T-helper 1 cell treated with Interleukin-12 subunit alpha and Interleukin-12 subunit beta and Interleukin-4 antibody, amounts not matched to agents 30 ng/mL and 1 ng/mL, for 36 hours (primary cell): ENCODE measurements around the gene CLEC4M. TPM values are rescaled to one million over a fixed set of nuclear protein-coding genes. Genes with fewer than 3 reads are reported as not detected.
"Not testable (repeated sequence)": the region's sequence is repeated elsewhere in the genome, so short reads cannot be mapped to it uniquely, and the experiment has no call there.

Experiments used
- intact Hi-C: fragments of 100-400 bp; cut with micrococcal nuclease; formaldehyde crosslinking; loops from one replicate; pipeline ENCODE4 v1.15.1; 2024
- total RNA-seq: library from RNA; stranded (reverse); gene quantifications from 2 replicates; pipeline ENCODE4 v1.2.3, GENCODE V29; 2022

CLEC4M gene
- total RNA-seq, 1 donor from 2014 or later = not detected

DNA sequence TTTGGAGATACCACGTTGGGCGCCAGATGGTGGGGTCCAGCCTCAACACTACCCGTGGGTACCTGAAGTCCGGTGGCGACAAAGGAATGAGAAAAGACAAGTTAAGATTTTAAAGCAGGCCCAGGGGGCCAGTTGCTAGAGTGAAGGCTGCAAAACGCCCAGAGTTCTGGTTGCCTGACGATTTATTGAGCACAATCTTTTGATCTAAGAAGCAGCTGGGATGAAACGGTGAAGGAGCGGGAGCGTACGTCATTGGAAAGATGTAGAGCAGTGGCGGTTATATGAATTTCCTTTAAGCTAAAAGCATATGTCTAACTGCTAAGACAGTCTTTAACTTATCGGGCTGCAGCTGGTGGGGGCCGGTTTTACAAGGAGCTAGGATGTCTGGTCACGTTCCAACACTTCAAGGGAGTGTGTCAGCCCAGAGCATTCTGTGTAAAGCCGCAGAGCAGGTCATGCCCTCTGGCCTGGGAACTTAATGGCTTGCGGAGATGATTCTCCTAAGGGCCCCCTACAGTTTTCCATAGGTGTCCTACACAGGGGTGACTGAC lies 38.1 kb downstream of the CLEC4M start:
- intact Hi-C loops = no loop called here

DNA sequence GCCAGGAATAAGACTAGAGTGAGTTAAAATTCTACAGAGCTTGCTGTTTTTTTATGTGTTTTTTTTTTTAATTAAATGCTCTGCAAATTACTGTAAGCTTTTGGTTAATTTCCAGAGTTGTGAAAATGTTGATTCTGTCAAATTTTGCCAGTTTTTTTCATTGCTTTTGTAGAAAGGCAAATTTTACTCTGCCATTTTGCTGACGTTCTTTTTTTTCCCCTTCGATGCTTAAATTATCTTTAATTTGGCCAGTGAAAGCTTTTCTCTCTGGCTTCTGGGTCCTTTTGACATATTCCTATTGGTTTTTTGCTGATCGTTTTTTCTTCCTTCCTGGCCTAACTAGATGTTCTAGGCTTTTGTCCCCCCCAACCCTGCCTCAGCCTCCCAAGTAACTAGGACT lies 43.2 kb downstream of the CLEC4M start:
- intact Hi-C loops = no loop called here

DNA sequence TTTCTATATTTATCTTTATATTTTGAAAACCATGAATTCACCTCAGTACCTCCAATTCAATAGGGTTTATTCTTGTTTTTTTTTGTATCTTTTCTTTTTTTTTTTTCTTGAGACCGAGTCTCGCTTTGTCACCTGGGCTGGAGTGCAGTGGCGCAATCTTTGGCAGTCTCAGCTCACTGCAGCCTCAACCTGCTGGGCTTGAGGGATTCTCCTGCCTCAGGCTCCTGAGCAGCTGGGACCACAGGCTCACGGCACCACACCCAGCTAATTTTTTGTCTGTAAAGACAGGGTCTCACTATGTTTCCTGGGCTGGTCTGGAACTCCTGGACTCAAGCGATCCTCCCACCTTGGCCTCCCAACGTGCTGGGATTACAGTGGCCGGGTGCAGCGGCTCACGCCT lies 43.8 kb downstream of the CLEC4M start:
- intact Hi-C loops = loop anchor here (1.0 kb wide), 1 partner anchor 22 kb away; no protein-coding TSS in a partner anchor

DNA sequence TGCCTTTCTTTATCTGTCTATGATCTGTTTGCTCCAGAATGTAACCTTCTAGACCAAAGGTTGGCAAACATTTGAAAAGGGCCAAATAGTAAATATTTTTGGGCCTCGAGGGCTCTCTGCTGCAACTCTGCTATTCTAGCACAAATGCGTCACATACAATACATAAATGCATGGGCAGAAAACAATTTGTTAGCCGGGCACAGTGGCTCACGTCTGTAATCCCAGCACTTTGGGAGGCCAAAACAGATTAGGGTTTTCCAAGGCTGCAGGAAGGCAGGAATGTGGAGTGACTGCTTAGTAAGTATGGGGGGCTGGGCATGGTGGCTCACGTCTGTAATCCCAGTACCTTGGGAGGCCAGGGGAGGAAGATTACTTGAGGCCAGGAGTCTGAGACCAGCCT lies 45.1 kb downstream of the CLEC4M start:
- intact Hi-C loops = no loop called here

DNA sequence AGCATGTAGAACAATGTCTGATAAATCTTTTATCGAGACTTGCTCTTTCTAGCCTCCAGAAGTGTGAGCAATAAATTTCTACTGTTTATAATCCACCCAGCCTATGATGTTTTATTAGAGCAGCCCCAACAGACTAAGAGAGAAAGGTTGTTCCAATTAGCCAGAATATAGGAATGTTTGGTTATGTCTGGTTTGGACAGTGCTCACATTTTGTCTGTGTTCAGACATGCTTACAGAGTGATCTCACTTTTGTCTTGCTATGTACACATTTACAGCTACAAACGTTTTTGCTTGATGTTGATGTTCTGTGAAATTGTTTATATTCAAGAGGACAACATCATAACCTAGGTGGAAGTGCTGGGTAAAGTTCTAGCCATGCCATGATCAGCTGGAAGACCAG lies 48.9 kb downstream of the CLEC4M start:
- intact Hi-C loops = no loop called here

DNA sequence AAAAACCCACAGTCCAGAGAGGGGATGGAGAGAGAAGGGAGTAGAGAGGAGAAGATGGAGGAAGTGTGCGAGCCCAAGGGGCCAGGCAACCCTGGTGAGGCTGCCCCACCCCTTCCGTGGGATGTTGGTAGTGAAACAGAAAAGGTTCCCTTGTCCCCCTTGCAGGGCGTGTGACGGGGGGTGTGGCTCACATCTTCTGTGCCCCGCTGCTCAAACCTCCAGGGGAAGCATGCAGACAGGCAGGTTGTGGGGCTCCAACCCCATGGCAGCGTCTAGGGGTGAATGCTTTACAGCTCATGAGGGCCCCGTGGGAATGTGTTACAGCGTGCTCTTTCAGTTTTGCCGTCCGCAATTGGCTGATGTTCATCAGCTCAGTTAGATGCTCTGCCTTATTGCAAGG lies 52.3 kb downstream of the CLEC4M start:
- intact Hi-C loops = no loop called here

DNA sequence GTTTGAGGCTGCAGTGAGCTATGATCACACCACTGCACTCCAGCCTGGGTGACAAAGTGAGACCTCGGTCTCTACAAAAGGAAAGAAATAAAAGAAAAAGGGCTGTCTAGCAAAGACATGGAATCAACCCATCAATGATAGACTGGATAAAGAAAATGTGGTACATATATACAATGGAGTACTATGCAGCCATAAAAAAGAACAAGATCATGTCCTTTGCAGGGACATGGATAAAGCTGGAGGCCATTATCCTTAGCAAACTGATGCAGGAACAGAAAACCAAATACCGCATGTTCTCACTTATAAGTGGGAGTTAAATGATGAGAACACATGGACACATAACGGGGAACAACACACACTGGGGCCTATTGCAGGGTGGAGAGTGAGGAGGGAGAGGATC lies 53.0 kb downstream of the CLEC4M start:
- intact Hi-C loops = not testable (repeated sequence)

DNA sequence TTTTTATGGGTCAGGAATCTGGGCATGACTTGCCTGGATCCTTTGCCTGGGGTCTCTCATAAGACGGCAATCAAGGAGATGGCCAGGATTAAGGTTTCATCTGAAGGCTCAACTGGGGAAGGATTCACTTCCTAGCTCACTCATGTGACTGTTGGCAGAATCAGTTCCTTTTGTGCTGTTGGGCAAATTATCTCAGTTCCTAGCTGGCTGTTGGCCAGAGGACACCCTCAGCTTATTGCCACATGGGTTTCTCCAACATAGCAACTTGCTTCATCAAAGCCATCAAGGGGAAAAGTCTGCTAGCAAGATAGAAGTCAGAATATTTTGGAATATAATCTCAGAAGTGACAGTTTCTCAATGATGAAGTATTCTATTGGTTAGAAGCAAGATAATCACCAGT lies 54.8 kb downstream of the CLEC4M start:
- intact Hi-C loops = no loop called here

DNA sequence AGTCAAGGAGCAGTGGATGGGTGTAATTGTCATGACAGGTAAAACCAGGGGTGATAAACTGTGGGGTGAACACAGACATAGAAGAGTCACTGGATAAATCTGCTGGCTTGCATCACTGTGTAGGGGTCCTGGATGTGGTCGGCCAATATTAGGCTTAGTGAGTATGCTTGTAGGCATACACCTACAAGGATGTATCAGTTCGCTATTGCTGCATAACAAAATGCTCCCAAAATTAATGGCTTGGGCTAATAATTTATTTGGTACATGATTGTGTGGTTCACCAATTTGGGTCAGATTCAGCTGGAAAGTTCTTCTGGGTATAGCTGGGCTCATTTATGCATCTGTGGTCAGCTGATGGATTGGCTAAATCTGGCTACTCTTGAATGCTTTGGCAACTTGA lies 55.8 kb downstream of the CLEC4M start:
- intact Hi-C loops = no loop called here

Other genes starting within 250 kb of the CLEC4M start
- 5.3 and 5.9 TPM in 2 replicates for gene ZNF358, start 247.1 kb upstream of the CLEC4M start, total RNA-seq
- gene MCOLN1, start 240.6 kb upstream of the CLEC4M start, total RNA-seq = 15.8 and 18.4 TPM in 2 replicates
- gene PNPLA6, start 227.5 kb upstream of the CLEC4M start, total RNA-seq = 143 and 148 TPM in 2 replicates
- 0.34 and 0.39 TPM in 2 replicates for gene CAMSAP3, start 167.4 kb upstream of the CLEC4M start, total RNA-seq
- 46.1 and 47.0 TPM in 2 replicates for gene XAB2, start 133.7 kb upstream of the CLEC4M start, total RNA-seq
- 119 and 124 TPM in 2 replicates for gene PET100, start 133.4 kb upstream of the CLEC4M start, total RNA-seq
- 1.7 and 1.9 TPM in 2 replicates for gene PCP2, start 129.5 kb upstream of the CLEC4M start, total RNA-seq
- gene STXBP2, start 126.1 kb upstream of the CLEC4M start, total RNA-seq = 148 and 152 TPM in 2 replicates
- gene RETN, start 94.2 kb upstream of the CLEC4M start, total RNA-seq = not detected in 2 replicates
- gene MCEMP1, start 86.2 kb upstream of the CLEC4M start, total RNA-seq = not detected in 2 replicates
- 77.3 and 82.9 TPM in 2 replicates for gene TRAPPC5, start 82.4 kb upstream of the CLEC4M start, total RNA-seq
- gene FCER2, start 61.1 kb upstream of the CLEC4M start, total RNA-seq = not detected in 2 replicates
- not detected in 2 replicates for gene CLEC4G, start 31.1 kb upstream of the CLEC4M start, total RNA-seq
- not detected in 2 replicates for gene CD209, start 15.7 kb upstream of the CLEC4M start, total RNA-seq
- 9.1 and 9.6 TPM in 2 replicates for gene EVI5L, start 67.0 kb downstream of the CLEC4M start, total RNA-seq
- gene PRR36, start 111.1 kb downstream of the CLEC4M start, total RNA-seq = 0.22 and 0.34 TPM in 2 replicates
- gene LRRC8E, start 125.3 kb downstream of the CLEC4M start, total RNA-seq = not detected in 2 replicates
- 45.6 and 48.7 TPM in 2 replicates for gene MAP2K7, start 140.6 kb downstream of the CLEC4M start, total RNA-seq
- gene TGFBR3L, start 151.6 kb downstream of the CLEC4M start, total RNA-seq = 4.6 TPM in 2 replicates
- 22.5 and 28.5 TPM in 2 replicates for gene SNAPC2, start 157.1 kb downstream of the CLEC4M start, total RNA-seq
- not detected in 2 replicates for gene CTXN1, start 162.9 kb downstream of the CLEC4M start, total RNA-seq
- gene TIMM44, start 180.4 kb downstream of the CLEC4M start, total RNA-seq = 67.4 and 73.7 TPM in 2 replicates
- 119 and 128 TPM in 2 replicates for gene ELAVL1, start 242.4 kb downstream of the CLEC4M start, total RNA-seq